Activated CD4-positive, CD25-positive, alpha-beta regulatory T cell (primary cell): ENCODE results near the gene NEAT1.
"Not testable (repeated sequence)": the region's sequence is repeated elsewhere in the genome, so short reads cannot be mapped to it uniquely, and the experiment has no call there.

Source experiments
- DNase-seq, 4 experiments: peaks; one replicate each; lab custom pipeline; 2025; lab: John Stamatoyannopoulos, UW

The NEAT1 gene

GRCh38 chr11:65434667-65435410, 12.2 kb downstream of the NEAT1 start:
- DNase-seq = no peak

DNA sequence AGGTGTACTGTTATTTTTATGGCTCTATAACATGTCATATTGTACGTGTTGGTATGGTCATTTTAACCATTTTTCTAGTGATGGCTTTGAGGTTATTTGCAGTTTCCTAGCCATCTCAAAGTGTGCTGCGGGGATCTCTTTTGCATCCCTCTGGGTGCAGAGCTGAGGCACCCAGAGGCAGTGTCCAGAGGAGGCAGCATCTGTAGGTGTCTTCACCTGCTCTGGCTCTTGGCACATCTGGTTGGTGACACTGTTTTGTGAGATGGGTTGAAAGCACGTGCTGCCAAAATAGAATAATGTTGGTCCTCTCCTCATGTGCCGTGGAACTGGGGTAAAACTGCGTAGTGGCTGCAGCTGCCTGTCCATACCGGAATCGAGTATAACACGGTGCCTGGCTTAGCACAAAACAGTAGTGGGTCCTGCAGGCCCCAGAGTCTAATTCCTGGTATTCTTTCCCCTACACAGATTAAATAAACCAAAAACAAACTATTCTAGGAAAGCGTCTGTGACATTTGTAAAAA, 12.9 kb downstream of the NEAT1 start:
- DNase-seq = no peak

DNA sequence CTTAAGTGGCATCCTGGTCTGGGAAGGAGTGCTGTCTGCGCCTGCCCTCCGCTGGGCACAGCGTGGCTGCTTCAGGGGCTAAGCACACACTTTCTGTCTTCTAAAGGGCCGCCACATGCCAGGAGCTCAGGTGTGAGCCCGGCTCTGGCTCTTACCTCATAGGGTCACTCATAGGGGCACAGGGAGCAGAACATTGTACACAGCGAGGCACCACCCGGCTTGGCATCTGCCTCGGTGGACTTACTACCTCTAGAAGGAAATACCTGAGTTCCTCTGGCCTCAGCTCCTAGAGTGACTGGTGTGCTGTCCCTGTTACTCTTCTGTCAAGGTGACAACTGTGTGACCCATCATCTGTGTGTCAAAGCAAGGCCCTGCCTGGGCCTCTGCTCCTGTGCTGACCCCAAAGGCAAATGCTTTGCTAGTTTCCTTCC, 13.4 kb downstream of the NEAT1 start:
- DNase-seq = no peak

DNA sequence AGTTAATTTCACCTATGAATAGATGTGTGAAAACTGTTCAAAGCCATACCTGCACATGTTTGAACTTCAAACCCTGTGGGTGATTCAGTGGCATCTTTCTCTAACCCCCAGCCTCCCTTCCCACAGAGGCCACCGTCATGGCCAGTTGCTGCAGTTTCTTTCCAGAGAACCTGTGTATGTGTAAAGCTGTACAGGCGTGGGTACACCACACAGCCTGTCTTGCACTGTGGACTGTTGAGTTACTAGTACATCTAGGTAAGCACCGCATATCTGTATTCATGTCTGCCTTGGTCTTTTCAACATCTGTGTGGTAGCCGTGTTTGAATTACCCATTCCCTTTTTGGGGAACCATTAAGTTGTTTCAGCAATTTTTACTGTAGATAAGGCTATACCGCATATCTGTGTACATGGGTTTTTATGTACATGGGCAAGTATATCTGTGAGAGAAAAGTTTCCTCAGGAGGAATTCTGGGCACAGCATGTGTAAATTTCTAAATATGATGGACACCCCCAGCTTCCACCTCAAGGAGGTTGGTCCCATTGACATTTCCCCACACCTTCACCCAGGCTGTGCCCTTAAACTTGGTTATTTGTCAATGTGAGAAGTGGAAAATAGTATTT, 13.9 kb downstream of the NEAT1 start:
- DNase-seq = no peak

- DNase-seq = no peak
Measured at GRCh38 chr11:65437436-65438227, 15.0 kb downstream of the NEAT1 start.

DNA sequence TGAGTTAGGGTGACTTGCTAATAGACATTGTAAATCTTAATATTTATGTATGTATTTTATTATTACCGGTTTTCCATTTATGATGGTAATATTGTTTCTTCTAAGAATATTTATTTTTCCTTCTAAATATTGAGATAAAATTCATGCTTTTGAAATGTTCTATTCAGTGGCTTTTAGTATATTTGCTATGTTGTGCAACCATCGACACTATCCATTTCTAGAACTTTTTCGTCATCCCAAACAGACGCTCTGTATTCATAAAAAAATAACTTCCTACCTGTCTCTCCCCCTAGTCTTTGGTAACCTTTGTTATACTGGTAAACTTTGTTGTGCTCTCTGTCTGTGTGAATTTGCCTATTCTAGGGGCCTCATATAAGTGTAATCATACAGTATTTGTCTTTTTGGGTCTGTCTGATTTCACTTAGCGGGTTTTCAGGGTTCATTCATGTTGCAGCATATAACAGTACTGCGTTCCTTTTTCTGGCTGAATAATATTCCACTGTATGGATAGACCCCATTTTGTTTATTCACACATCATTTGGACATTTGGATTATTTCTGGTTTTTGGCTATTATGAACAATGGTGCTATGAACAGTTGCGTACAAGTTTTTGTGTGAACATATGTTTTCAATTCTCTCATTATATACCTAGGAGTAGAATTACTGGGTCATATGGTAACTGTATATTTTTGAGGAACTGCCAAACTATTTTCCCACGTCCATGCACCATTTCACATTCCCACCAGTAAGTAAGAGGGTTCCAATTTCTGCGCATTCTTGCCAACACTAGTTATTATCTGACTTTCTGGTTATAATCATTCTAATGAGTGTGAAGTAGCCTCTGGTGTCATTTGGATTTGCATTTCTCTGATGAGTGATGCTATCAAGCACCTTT, 15.9 kb downstream of the NEAT1 start:
- no peak for DNase-seq

DNA sequence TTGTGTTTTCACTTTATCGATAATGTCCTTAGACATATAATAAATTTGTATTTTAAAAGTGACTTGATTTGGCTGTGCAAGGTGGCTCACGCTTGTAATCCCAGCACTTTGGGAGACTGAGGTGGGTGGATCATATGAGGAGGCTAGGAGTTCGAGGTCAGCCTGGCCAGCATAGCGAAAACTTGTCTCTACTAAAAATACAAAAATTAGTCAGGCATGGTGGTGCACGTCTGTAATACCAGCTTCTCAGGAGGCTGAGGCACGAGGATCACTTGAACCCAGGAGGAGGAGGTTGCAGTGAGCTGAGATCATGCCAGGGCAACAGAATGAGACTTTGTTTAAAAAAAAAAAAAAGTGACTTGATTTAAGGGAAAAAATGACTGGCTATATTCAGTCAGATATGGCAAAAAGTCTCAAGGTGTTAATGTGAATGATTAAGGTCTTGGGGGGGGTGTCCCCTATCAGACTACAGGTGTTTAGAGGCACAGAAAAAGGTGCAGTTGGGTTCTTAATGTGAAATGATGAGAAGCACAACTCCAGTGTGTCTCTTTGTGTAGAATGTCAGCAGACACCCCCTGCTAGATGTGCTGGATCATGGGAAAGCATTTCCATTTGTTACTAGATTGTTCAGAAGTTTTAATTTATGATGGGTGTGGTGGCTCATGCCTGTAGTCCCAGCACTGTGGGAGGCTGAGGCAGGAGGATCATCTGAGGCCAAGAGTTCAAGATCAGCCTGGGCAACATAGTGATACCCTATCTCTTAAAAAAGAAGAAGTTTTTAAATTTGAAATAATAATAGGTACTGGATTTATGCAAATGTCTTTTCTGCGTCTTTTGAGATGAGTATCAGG, 17.0 kb downstream of the NEAT1 start:
- no peak for DNase-seq

GRCh38 chr11:65440831-65441499, 18.4 kb downstream of the NEAT1 start:
- DNase-seq = no peak

DNA sequence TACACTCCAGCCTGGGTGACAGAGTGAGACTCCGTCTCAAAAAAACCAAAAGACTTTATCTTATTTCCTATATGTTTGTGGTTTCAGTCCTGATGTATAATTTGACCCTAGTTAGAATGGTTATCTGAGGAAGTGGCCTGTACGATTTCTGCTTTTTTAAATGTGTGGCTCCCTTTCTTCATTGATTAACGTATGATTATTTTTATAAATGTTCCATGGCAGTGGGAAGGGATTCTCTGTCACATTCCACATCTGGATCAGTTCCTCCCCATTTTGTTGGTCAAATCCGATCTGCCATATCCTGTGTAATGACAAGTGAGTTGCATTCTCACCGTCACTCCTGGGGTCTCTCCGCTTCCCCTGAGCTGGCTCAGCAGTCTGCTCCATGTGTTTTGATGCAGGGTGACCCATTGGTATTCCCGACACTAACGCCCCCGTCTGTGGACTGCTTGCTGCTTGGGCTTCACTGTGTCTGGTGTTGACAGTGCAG, 20.3 kb downstream of the NEAT1 start:
- DNase-seq = no peak

GRCh38 chr11:65444314-65445051, 21.9 kb downstream of the NEAT1 start:
- no peak for DNase-seq

GRCh38 chr11:65445101-65445603, 22.6 kb downstream of the NEAT1 start:
- no peak for DNase-seq

- DNase-seq = no peak
Measured at GRCh38 chr11:65445604-65446445, 23.2 kb downstream of the NEAT1 start.

GRCh38 chr11:65446446-65447277, 24.1 kb downstream of the NEAT1 start:
- no peak for DNase-seq

GRCh38 chr11:65448074-65448417, 25.4 kb downstream of the NEAT1 start:
- no peak for DNase-seq

- DNase-seq = no peak
Measured at GRCh38 chr11:65448418-65449105, 26.0 kb downstream of the NEAT1 start.

DNA sequence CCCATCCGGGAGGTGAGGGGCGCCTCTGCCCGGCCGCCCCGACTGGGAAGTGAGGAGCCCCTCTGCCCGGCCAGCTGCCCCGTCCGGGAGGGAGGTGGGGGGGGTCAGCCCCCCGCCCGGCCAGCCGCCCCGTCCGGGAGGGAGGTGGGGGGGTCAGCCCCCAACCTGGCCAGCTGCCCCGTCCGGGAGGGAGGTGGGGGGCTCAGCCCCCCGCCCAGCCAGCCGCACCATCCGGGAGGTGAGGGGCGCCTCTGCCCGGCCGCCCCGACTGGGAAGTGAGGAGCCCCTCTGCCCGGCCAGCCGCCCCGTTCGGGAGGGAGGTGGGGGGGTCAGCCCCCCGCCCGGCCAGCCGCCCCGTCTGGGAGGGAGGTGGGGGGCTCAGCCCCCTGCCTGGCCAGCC, 28.7 kb downstream of the NEAT1 start:
- DNase-seq = not testable (repeated sequence)

DNA sequence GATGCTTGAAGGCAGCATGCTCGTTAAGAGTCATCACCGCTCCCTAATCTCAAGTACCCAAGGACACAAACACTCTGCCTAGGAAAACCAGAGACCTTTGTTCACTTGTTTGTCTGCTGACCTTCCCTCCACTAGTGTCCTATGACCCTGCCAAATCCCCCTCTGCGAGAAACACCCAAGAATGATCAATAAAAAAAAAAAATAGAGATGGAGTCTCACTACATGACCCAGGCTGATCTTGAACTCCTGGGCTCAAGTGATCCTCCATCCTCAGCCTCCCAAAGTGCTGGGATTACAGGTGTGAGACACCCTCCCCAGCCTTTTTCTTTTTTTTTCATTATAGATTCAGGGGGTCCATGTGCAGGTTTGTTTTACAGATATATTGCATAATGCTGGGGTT, 29.7 kb downstream of the NEAT1 start:
- not testable (repeated sequence) for DNase-seq
